GM12873 (cell line): ENCODE results near the gene NUBPL.

ENCODE experiments used
- TF ChIP-seq, protein P1 (sequence below): IDR thresholded peaks from 2 replicates; pipeline ENCODE4 v1.5.1; 2012; ENCODE audit warnings: low read depth, mild to moderate bottlenecking, moderate library complexity, low read length, control low read depth; ENCODE audit not compliant: insufficient read depth; ENCODE audit errors: missing control alignments

NUBPL gene

DNA sequence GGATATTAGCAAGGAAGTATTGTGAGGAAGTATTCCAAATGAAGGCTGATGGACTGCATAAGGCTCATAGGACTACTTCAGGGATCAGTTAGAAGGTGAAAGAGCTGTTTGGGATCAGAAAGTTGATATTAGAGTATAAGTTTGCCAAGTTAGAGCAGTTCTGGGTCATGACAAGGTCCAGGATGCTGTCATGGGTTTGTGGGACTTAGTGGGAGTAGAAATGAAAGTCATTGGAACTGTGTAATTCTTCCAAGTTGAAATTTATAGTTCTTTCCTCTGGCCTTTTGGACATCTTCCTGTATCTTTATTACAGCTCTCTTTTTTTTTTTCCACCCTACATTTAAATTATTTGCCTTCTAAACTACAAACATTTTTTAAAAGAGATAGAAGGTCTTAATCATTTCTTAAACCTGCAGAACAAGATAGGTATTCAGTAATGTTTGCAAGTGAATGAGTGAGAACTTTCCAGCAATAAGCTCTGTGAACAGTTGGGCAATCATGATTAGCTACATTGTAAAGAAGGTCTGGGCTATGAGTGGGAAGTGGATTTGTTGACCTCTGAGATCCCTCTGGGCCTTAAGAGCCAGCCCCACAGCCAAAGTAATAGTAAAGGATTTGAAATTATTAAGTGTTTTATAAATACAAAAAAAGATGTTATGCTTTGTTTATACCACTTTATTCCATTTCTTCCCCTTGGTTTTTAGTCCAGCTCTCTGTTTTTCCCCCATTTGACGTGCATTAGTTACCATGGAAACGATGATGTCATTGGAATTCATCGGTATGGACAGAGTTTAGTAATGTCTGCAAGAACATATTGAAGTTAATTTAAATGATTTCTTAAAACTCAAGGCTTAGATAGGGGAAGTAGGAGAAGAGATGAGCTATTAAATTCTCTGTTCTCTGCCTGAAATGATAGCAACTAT is 268.0 kb downstream of the NUBPL start:
- TF ChIP-seq, protein P1, sequence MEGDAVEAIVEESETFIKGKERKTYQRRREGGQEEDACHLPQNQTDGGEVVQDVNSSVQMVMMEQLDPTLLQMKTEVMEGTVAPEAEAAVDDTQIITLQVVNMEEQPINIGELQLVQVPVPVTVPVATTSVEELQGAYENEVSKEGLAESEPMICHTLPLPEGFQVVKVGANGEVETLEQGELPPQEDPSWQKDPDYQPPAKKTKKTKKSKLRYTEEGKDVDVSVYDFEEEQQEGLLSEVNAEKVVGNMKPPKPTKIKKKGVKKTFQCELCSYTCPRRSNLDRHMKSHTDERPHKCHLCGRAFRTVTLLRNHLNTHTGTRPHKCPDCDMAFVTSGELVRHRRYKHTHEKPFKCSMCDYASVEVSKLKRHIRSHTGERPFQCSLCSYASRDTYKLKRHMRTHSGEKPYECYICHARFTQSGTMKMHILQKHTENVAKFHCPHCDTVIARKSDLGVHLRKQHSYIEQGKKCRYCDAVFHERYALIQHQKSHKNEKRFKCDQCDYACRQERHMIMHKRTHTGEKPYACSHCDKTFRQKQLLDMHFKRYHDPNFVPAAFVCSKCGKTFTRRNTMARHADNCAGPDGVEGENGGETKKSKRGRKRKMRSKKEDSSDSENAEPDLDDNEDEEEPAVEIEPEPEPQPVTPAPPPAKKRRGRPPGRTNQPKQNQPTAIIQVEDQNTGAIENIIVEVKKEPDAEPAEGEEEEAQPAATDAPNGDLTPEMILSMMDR, result no peak

DNA sequence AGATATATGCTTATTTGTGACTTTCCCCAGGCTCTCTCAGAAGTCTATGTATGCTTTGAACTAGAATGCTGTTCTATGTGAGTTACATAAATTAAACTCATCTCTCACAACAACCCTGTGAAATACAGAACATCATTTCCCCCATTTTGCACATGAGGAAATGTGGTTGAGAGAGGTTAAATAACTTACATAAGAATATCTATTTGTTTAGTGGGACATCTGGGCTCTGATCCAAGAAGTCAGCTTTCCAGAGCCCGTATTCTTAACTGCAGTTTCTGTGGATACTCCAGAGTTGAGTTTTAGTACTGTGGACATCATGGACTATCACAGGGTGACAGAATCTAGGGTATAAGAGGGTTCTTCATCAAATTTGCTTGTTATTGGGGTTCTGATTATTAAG is 273.4 kb downstream of the NUBPL start:
- TF ChIP-seq, protein P1, result no peak

DNA sequence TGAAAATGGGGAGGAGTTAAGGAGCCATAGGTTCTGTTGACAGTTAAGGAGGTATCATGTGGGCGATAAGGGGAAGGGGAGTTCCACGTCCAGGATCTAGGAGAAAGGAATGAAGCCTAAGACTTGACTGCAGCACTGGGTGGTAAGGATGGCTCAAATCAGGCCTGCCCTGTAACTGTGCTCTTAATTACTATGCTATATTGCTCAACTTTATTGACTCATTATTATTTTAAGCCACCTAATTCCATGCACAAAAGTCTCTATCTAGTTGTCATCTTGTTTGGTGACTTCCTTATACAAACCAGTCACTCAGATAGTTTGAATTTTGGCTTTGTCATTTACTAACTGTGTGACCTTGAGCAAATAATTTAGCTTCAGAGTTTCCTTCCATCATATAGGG is 273.8 kb downstream of the NUBPL start:
- TF ChIP-seq, protein P1, result no peak

DNA sequence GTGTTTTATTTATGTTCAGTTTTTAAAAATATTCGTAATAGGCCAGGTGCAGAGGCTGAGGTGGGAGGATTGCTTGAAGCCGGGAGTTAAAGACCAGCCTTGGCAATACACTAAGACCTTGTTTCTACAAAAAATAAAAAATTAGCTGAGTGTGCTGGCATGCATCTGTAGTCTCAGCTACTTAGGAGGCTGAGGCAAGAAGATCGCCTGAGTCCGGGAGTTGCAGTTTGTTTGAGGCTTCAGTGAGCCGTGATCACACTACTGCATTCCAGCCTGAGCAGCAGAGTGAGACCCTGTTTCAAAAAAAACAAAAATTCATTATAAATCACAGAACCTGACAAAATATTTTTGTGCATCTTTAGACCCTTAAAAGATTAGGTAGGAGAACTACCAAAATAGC is 275.8 kb downstream of the NUBPL start:
- TF ChIP-seq, protein P1, result no peak

DNA sequence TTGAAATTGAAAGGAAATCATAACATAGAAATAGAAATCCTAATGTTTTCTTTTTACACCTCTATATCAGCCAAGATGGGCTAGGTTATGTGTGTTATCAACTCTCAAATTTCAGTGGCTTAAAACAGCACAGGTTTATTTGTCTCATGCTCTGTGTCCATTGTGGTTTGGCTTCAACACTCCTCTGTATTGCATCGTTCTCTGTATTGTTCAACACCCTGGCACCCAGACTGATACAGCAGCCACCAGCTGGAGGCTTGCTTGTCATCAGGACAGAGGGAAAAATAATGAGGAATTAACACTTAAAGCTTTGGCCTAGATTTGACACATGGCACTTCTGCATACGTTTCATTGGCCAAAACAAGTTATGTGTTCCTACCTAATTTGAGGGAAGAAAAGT is 281.7 kb downstream of the NUBPL start:
- TF ChIP-seq, protein P1, result no peak

- TF ChIP-seq, protein P1, result no peak
Measured at GRCh38 chr14:31843361-31844091, 282.3 kb downstream of the NUBPL start.

DNA sequence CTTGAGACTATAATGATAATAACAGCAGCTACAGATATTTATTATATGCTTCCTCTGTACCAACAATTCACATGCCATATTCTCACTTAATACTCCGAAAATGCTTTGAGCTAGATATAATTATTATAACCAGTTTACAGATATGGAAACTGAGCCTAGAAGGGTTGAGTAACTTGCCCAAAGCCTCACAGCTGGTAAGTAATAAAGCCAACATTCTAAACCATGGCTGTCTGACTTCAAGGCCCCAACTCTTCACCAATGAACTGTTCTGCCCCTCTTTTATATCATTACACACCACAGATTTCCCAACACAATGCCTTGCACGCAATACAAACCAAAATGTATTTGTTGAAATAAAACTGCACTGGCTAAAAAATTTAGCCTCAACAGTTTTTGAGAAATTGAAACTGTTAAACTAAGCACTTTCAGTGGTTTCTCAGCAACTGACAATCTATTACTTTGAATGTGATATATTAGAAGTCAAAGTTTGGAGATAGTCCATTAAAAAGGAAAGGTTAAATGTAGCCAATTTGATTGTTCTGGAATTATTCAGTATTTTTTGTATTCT is 293.4 kb downstream of the NUBPL start:
- TF ChIP-seq, protein P1, result no peak
